NCI-H2196 treated with DMSO at 0.1 percent for 48 hours (cell line): ENCODE data around the gene IFT80.
"Not testable (repeated sequence)": the region's sequence is repeated elsewhere in the genome, so short reads cannot be mapped to it uniquely, and the experiment has no call there.

ENCODE experiments used
- DNase-seq: peaks from one replicate; lab custom pipeline; 2025; ENCODE audit not compliant: unreplicated experiment; lab: John Stamatoyannopoulos, UW

Gene IFT80

GRCh38 chr3:160280836-160281235 lies 118.2 kb downstream of the IFT80 start:
- DNase-seq: no peak

DNA sequence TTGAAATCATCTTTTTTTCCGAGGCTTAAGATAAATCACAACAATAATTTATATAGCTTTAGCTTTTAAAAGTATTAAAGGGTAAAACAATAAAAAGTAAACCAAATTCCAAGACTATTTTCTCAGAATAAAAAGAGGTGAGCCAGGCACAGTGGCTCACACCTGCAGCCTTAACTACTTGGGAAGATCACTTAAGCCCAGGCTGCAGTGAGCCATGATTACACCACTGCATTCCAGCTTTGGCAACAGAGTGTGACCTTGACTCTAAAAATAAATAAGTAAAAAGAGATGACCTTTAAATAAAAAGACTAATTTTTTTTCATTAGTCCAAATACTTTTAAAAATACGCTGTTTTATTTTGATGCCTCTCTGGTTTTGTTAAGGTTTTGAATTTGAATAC lies 119.4 kb downstream of the IFT80 start:
- no peak for DNase-seq

DNA sequence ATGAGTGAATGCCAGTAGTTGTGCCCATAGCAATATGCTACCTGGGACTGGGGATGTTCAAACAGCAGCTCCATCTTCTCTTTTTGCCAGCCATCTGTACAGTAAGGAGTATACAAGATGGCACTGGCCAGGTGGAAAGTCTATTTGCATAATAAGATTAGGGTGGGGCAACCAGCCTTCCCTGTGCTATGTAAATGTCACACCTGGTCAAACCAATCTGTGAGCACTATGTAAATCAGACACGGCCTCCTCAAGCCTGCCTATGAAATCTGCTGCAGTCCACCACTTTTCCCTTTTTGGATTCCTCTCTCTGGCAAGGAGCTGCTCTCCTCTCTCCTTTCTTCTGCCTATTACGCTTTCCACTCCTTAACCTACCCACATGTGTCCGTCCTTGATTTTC lies 120.8 kb downstream of the IFT80 start:
- DNase-seq: no peak

DNA sequence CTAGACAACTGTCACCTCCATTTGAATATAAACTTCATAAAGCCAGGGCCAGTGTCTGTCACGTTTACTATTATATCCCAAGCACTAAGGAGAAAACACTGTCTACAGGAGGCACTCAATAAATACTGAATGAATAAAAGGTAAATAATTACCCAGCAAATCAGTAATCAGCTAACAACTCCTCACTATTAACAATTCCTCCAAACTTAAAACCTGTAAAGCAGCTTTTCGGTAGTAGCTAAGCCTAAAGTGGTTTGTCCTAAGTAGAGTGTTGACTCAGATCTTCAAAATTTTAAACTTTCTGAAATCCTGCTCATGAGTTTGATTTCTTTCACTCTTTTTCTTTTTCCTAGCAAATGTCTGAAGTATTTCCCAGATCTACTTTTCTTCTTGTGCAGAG lies 133.9 kb downstream of the IFT80 start:
- DNase-seq: no peak

DNA sequence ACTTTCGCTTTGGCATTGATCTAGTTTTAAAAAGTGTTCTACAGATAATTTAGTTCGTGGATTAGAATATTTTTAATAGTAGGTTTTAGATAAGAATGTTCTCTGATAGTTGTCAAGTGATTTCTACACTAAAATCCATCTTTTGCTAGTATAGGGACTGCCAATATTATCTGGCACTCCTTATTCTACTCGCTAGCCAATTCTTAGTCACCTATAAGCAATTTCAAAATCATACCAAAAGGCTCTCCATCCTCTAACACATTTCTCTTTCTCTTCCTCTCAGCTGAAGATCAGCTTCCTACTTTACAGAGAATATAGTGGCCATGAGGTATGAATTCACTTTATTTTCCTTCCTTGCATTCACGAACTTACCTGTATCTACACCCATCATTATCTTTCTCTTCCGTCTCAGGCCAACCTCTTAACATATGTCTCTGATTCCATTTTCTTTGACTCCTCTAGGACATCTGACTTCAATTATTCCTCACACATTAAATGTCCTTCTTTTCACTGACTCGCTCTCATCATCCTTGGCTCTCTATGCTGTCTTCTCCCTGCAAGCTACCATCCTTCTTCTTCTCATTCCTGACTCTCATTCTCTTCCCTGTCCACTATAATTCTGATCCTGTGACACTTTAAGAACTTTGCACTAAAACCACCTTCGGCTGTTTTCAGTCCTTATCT lies 138.3 kb downstream of the IFT80 start:
- no peak for DNase-seq

DNA sequence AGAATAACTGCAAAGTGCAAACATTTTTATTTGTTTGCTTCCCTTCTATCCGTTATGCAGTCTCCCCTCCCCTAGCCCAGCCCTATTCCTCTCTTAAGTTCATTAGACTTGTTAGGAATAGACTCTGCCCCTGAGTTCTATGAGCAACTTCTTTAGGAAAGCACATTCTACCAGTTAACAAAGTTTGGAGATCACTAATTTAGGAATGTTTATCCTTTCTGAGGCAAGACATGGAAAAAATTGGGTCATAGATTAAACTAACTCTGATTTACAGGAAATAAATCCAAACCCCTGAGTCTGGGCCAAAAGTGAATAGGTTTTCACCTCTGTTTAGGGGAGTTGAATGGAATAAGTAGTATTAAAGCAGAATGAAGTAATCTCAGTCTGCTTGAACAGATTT lies 139.4 kb downstream of the IFT80 start:
- no peak for DNase-seq

DNA sequence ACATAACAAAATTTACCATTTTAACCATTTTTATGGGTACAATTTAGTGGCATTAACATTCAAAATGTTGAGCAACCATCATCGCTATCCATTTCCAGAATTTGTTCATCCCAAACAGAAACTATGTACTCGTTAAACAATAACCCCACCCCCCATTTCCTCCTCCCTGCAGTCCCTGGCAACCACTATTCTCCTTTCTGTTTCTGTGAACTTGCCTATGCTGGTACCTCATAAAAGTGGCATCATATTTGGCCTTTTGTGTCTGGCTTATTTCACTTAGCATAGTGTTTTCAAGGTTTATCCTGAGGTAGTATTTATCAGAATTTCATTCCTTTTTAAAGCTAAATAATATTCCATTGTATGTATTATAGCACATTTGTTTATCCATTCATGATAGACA lies 141.4 kb downstream of the IFT80 start:
- no peak for DNase-seq

DNA sequence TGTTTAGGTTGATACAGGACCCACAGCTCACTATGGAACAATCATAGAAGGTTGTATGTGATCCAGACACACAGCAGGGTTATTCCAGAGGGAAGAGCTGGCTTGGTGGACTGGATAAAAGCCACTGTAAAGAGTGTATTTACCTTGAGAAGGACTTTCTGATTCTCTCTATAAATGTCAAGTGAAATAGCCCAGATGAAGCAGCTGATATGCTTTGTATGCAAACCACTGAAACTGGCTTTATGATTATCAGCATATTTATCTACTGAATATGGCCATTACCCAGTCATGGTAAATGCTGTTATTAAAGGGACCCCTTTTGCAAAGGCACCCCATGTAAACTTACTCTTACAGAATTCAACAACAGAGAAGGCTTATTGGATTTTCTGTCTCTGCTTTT lies 145.7 kb downstream of the IFT80 start:
- no peak for DNase-seq

DNA sequence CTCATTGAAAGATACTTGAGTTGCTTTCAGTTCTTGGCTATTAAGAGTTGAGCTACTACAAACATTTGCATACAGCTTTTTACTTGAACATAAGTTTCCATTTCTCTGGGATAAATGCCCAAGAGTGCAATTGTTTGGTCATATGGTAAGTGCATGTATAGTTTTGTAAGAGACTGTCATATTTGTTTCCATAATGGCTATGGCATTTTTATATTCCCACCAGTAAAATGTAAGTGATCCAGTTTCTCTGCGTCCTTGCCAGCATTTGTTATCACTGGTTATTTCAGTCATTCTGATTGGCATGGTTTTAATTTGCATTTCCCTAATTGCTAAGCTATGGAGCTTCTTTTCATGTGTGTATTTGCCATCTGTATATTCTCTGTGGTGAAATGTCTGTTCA lies 151.3 kb downstream of the IFT80 start:
- DNase-seq: no peak

DNA sequence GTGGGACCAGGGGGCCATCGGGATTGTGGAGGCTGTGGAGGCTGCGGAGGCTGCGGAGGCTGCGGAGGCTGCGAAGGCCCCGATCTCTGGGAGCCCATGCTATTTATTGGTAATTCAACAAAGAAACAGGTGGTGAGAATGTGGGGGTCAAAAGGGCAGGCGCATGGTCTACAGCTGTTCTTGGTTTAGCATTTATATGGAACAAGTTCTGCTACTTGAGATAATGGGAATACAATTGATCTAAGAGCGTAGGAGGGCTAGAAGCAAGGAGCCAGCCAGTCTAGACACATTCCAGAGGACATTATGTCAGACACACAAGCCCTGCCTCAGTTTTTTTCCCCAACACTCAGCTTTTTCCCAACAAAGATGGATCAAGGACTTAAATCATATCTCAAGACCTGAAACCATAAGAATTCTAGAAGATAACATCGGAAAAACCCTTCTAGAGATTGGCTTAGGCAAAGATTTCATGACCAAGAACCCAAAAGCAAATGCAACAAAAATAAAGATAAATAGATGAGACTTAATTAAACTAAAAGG lies 153.7 kb downstream of the IFT80 start:
- DNase-seq: no peak

- DNase-seq: not testable (repeated sequence)
Observed at GRCh38 chr3:160240719-160241118, 158.3 kb downstream of the IFT80 start.

DNA sequence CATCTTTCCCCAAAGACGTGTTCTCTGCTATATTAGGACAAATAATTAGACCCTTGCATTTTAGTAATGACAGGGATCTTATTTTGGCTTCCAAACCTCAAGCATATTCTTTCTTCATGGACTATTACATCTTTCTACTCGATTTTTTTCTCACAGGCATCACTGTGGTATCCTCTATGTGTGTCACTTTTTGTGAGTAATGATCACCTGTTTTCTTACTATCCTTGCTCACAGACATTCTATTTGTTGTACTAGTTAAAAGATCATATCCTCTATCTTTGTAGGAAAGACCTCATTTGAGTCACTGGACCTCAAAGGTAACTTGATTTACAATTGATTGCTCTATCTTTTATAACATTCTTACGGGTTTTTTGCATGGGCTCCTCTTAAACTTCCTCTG lies 167.0 kb downstream of the IFT80 start:
- DNase-seq: no peak

GRCh38 chr3:160227419-160227818 lies 171.6 kb downstream of the IFT80 start:
- no peak for DNase-seq

GRCh38 chr3:160226026-160226907 lies 172.8 kb downstream of the IFT80 start:
- no peak for DNase-seq

- peak; percentile 75 for DNase-seq
Observed at GRCh38 chr3:160225176-160226025, 173.6 kb downstream of the IFT80 start, which contains the start of gene C3orf80. Gene C3orf80 (plus strand): TSS chr3:160225422. CDS start chr3:160225636, 214 bp downstream.

DNA sequence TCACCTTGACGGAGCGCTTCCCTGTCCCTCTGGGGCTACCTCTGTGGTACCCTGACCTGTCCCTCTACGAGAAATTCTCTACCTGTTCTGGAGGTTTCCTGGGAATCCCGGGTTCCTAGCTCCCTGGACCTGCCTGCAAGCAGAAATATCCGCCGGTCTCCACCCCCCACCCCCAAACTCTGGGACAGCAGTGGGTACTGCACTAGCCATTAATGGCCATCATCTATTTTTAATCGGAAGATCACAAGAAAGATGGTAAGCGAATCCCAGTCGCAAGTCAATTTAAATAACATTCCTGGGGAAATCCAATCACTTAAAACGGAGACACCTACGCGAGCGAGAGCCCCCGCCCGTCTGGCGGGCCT lies 174.2 kb downstream of the IFT80 start:
- DNase-seq: no peak

DNA sequence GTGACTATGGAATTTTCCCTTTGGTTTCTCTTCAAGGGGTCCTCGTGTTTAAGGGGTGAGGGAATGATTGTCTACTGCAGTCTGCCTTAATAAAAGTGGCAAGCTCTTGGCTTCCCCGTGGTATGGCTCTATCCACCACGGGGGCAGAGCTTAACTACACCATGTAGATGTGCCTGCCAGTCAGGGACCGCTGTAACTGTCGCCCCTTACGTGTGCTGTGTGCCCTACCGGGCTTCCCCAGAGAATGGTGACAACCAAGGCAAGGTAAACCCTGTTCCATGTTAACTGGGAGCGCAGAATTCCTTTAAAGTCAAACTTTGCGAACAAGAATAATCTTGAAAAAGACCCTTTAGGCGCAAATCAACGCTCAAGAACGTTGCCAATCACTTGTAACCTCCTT lies 174.8 kb downstream of the IFT80 start:
- DNase-seq: no peak

- no peak for DNase-seq
Observed at GRCh38 chr3:160221019-160221418, 178.0 kb downstream of the IFT80 start.

GRCh38 chr3:160220038-160220437 lies 179.0 kb downstream of the IFT80 start:
- DNase-seq: no peak

DNA sequence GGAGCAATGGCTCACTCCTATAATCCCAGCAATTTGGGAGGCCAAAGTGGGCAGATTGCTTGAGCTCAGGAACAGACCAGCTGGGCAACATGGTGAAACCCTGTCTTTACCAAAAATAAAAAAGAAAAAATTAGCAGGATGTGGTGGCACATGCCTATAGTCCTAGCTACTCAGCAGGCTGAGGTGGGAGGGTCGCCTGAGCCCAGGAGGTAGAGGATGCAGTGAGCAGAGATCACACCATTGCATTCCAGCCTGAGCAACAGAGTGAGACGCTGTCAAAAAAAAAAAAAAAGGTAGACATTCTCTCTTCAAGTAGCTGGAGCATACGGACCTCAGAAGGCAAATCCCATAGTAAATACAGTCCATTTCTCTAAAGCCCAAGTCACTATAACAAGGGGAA lies 180.9 kb downstream of the IFT80 start:
- DNase-seq: no peak

GRCh38 chr3:160217675-160218074 lies 181.3 kb downstream of the IFT80 start:
- DNase-seq: no peak
